GM19043 (cell line): ENCODE measurements around the gene SCUBE1.

Source experiments
- ATAC-seq: cut with Tn5 transposase; IDR thresholded peaks from one replicate; pipeline ENCODE4 v1.9.1; 2021; ENCODE audit warnings: low read depth; ENCODE audit not compliant: unreplicated experiment

SCUBE1 gene

GRCh38 chr22:43207849-43208702, 135.1 kb downstream of the SCUBE1 start:
- no peak for ATAC-seq

GRCh38 chr22:43207386-43207785, 135.8 kb downstream of the SCUBE1 start:
- no peak for ATAC-seq

GRCh38 chr22:43206509-43207161, 136.5 kb downstream of the SCUBE1 start:
- ATAC-seq: no peak

GRCh38 chr22:43205748-43206508, 137.2 kb downstream of the SCUBE1 start:
- no peak for ATAC-seq

- ATAC-seq: no peak
Observed at GRCh38 chr22:43205261-43205691, 137.9 kb downstream of the SCUBE1 start.

- ATAC-seq: no peak
Observed at GRCh38 chr22:43203471-43203981, 139.6 kb downstream of the SCUBE1 start.

- no peak for ATAC-seq
Observed at GRCh38 chr22:43202756-43203410, 140.3 kb downstream of the SCUBE1 start.

GRCh38 chr22:43202326-43202725, 140.8 kb downstream of the SCUBE1 start:
- no peak for ATAC-seq

- no peak for ATAC-seq
Observed at GRCh38 chr22:43201486-43202219, 141.5 kb downstream of the SCUBE1 start.

- no peak for ATAC-seq
Observed at GRCh38 chr22:43200555-43200954, 142.6 kb downstream of the SCUBE1 start.

GRCh38 chr22:43200031-43200430, 143.1 kb downstream of the SCUBE1 start:
- no peak for ATAC-seq

GRCh38 chr22:43199541-43199940, 143.6 kb downstream of the SCUBE1 start:
- ATAC-seq: no peak

- no peak for ATAC-seq
Observed at GRCh38 chr22:43198936-43199335, 144.2 kb downstream of the SCUBE1 start.

GRCh38 chr22:43198126-43198525, 145.0 kb downstream of the SCUBE1 start:
- ATAC-seq: no peak

GRCh38 chr22:43197271-43197941, 145.8 kb downstream of the SCUBE1 start:
- no peak for ATAC-seq

- no peak for ATAC-seq
Observed at GRCh38 chr22:43191831-43192230, 151.3 kb downstream of the SCUBE1 start.

- ATAC-seq: no peak
Observed at GRCh38 chr22:43188829-43189545, 154.2 kb downstream of the SCUBE1 start.
